HepG2 (cell line): ENCODE data around the gene NT5C2. TPM values are rescaled to one million over a fixed set of nuclear protein-coding genes. Genes with fewer than 3 reads are reported as not detected.

ENCODE experiments used
- ELF3 ChIP-seq: IDR thresholded peaks from 2 replicates; pipeline ENCODE4 v1.6.1; 2016; ENCODE audit warnings: missing genetic modification reagents, missing compliant biosample characterization
- ETV6 ChIP-seq: sonication (generic); formaldehyde crosslinking; conservative IDR thresholded peaks from 2 replicates; pipeline ENCODE4 v1.4.0; 2020; ENCODE audit warnings: missing genetic modification reagents
- IRF2 ChIP-seq: IDR thresholded peaks from 2 replicates; pipeline ENCODE4 v1.6.1; 2018; ENCODE audit warnings: missing genetic modification reagents, missing compliant biosample characterization
- KLF15 ChIP-seq: sonication (generic); formaldehyde crosslinking; IDR thresholded peaks from 2 replicates; pipeline ENCODE4 v1.8.1; 2023; ENCODE audit warnings: borderline replicate concordance, mild to moderate bottlenecking, inconsistent platforms, missing genetic modification reagents, mixed read lengths
- MEF2D ChIP-seq: sonication (generic); formaldehyde crosslinking; IDR thresholded peaks from 2 replicates; pipeline ENCODE4 v1.5.1; 2020; ENCODE audit warnings: mild to moderate bottlenecking, missing genetic modification reagents
- PHF20 ChIP-seq: sonication (generic); formaldehyde crosslinking; IDR thresholded peaks from 2 replicates; pipeline ENCODE4 v1.5.0; 2020; ENCODE audit warnings: mild to moderate bottlenecking, missing genetic modification reagents
- SRSF1 ChIP-seq: fragments of 200-400 bp; formaldehyde crosslinking; optimal IDR thresholded peaks from 2 replicates; pipeline ENCODE3; 2017; ENCODE audit warnings: mild to moderate bottlenecking, low read depth, low read length, moderate library complexity
- ZNF235 ChIP-seq: sonication (generic); formaldehyde crosslinking; IDR thresholded peaks from 2 replicates; pipeline ENCODE4 v1.8.1; 2023; ENCODE audit warnings: mild to moderate bottlenecking, missing genetic modification reagents, borderline replicate concordance
- ZNF605 ChIP-seq: sonication (generic); formaldehyde crosslinking; IDR thresholded peaks from 2 replicates; pipeline ENCODE4 v1.8.0; 2022; ENCODE audit warnings: mild to moderate bottlenecking, missing genetic modification reagents
- polyA plus RNA-seq, 8 experiments: library from polyadenylated mRNA; depleted of rRNA in 3 of 8; stranded (reverse) in 7 of 8; unstranded in 1 of 8; fragments of >200 nt; fragmentation: Illumina TruSeq in 4 of 8; extraction: Trizol in 4 of 8; gene quantifications; 2 replicates each; pipeline versions ENCODE4 v1.2.1 to v1.2.3, GENCODE V29; 2011 to 2016; ENCODE audit warnings: low read depth in 4 of 8, missing spikeins in 1 of 8, mixed read lengths in 1 of 8; ENCODE audit not compliant: insufficient read depth in 1 of 8
- total RNA-seq, 5 experiments: library from RNA; depleted of rRNA; stranded (reverse); fragments of >200 nt; fragmentation: Illumina TruSeq; extraction: Trizol; gene quantifications; 2 replicates each; pipeline ENCODE4 v1.2.3, GENCODE V29; 2016; ENCODE audit warnings: low read depth in 1 of 5
- TF ChIP-seq, protein P1 (sequence below): sonication (generic); formaldehyde crosslinking; IDR thresholded peaks from 2 replicates; pipeline ENCODE4 v1.8.1; 2022; ENCODE audit warnings: mild to moderate bottlenecking, missing genetic modification reagents
- TF ChIP-seq, protein P2 (sequence below): sonication (generic); formaldehyde crosslinking; IDR thresholded peaks from 2 replicates; pipeline ENCODE4 v1.4.0; 2020; ENCODE audit warnings: missing genetic modification reagents
- TF ChIP-seq, protein P3 (sequence below): IDR thresholded peaks from 2 replicates; pipeline ENCODE4 v1.6.1; 2016; ENCODE audit warnings: mild to moderate bottlenecking
- TF ChIP-seq, protein P4 (sequence below): sonication (generic); formaldehyde crosslinking; IDR thresholded peaks from 2 replicates; pipeline ENCODE4 v1.5.0; 2020; ENCODE audit warnings: missing genetic modification reagents, mild to moderate bottlenecking, borderline replicate concordance
- TF ChIP-seq, protein P5 (sequence below): IDR thresholded peaks from 2 replicates; pipeline ENCODE4 v1.6.1; 2016; ENCODE audit warnings: mild to moderate bottlenecking, missing biosample characterization, missing genetic modification reagents
- TF ChIP-seq, protein P6 (sequence below): sonication (generic); formaldehyde crosslinking; IDR thresholded peaks from 2 replicates; pipeline ENCODE4 v1.5.1; 2020; ENCODE audit warnings: missing genetic modification reagents, mild to moderate bottlenecking, borderline replicate concordance
- TF ChIP-seq, protein P7 (sequence below): sonication (generic); formaldehyde crosslinking; IDR thresholded peaks from 2 replicates; pipeline ENCODE4 v1.8.0; 2022; ENCODE audit warnings: mild to moderate bottlenecking, missing genetic modification reagents, moderate library complexity
- TF ChIP-seq, protein P8 (sequence below): sonication (generic); formaldehyde crosslinking; IDR thresholded peaks from 2 replicates; pipeline ENCODE4 v1.9.0; 2021; ENCODE audit warnings: missing genetic modification reagents, borderline replicate concordance

The NT5C2 gene
- total and polyA plus RNA-seq, 2 of the 13 experiments (the other 11 are each of a cell fraction or from before 2014, with no cell fraction given), result 40.6 to 55.2 TPM

DNA sequence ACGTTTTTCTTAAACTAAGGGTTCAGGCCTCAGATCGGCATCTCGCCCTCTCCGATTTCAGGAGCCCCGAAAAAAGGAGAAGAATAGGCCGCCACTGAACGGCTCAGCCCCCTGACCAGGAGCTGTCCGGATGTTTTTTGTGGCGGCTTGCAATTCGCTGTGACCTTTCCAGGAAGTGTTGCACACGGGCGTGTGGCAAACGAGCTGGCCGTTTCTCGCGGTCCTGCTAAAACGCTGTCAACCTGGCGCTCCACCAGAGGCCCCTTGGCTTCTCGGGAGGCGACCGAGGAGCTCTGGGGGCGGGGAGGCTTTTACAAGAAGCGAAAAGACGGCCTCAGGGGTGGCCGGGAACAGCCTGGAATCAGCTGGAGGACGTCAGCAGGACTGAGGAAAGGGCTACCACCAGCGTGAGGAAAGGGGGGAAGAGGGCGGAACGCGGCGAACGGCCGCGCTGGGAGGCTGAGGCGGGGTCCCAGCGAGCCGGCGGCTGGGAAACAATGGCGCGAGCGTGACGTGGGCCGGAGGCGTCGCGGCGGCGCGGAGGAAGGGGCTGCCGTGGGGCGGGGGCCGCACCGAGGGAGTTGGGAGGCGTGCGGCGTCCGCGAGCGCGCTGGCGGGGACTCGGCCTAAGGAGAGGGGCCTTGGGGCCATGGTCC is 493 bp downstream of the NT5C2 start (continued):
- TF ChIP-seq, protein P1, sequence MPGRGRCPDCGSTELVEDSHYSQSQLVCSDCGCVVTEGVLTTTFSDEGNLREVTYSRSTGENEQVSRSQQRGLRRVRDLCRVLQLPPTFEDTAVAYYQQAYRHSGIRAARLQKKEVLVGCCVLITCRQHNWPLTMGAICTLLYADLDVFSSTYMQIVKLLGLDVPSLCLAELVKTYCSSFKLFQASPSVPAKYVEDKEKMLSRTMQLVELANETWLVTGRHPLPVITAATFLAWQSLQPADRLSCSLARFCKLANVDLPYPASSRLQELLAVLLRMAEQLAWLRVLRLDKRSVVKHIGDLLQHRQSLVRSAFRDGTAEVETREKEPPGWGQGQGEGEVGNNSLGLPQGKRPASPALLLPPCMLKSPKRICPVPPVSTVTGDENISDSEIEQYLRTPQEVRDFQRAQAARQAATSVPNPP, result no peak
- peak; percentile 82; the same call in 1 of the 2 replicates for TF ChIP-seq ELF3 (CRISPR knock-in tag)
- TF ChIP-seq, protein P2, sequence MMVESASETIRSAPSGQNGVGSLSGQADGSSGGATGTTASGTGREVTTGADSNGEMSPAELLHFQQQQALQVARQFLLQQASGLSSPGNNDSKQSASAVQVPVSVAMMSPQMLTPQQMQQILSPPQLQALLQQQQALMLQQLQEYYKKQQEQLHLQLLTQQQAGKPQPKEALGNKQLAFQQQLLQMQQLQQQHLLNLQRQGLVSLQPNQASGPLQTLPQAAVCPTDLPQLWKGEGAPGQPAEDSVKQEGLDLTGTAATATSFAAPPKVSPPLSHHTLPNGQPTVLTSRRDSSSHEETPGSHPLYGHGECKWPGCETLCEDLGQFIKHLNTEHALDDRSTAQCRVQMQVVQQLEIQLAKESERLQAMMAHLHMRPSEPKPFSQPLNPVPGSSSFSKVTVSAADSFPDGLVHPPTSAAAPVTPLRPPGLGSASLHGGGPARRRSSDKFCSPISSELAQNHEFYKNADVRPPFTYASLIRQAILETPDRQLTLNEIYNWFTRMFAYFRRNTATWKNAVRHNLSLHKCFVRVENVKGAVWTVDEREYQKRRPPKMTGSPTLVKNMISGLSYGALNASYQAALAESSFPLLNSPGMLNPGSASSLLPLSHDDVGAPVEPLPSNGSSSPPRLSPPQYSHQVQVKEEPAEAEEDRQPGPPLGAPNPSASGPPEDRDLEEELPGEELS (CRISPR knock-in tag), result peak; percentile 54; the same call in 1 of the 2 replicates
- peak; percentile 51; the same call in 1 of the 2 replicates for TF ChIP-seq ETV6 (CRISPR knock-in tag)
- peak; percentile 51; the same call in 1 of the 2 replicates for TF ChIP-seq MEF2D (CRISPR knock-in tag)
- no peak for TF ChIP-seq PHF20 (CRISPR knock-in tag)
- TF ChIP-seq, protein P3, sequence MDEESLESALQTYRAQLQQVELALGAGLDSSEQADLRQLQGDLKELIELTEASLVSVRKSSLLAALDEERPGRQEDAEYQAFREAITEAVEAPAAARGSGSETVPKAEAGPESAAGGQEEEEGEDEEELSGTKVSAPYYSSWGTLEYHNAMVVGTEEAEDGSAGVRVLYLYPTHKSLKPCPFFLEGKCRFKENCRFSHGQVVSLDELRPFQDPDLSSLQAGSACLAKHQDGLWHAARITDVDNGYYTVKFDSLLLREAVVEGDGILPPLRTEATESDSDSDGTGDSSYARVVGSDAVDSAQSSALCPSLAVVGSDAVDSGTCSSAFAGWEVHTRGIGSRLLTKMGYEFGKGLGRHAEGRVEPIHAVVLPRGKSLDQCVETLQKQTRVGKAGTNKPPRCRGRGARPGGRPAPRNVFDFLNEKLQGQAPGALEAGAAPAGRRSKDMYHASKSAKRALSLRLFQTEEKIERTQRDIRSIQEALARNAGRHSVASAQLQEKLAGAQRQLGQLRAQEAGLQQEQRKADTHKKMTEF (CRISPR knock-in tag), result peak; percentile 81
- TF ChIP-seq, protein P4, sequence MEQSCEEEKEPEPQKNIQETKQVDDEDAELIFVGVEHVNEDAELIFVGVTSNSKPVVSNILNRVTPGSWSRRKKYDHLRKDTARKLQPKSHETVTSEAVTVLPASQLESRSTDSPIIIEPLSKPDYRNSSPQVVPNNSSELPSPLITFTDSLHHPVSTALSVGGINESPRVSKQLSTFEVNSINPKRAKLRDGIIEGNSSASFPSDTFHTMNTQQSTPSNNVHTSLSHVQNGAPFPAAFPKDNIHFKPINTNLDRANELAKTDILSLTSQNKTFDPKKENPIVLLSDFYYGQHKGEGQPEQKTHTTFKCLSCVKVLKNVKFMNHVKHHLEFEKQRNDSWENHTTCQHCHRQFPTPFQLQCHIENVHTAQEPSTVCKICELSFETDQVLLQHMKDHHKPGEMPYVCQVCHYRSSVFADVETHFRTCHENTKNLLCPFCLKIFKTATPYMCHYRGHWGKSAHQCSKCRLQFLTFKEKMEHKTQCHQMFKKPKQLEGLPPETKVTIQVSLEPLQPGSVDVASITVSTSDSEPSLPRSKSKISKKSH (CRISPR knock-in tag), result 0 out of 2 replicates have a peak, but pooled peaks have one; percentile 27
- TF ChIP-seq SRSF1, result peak; percentile 57
- TF ChIP-seq, protein P5, sequence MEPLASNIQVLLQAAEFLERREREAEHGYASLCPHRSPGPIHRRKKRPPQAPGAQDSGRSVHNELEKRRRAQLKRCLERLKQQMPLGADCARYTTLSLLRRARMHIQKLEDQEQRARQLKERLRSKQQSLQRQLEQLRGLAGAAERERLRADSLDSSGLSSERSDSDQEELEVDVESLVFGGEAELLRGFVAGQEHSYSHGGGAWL (CRISPR knock-in tag), result 0 out of 2 replicates have a peak, but pooled peaks have one; percentile 22
- TF ChIP-seq, protein P6, sequence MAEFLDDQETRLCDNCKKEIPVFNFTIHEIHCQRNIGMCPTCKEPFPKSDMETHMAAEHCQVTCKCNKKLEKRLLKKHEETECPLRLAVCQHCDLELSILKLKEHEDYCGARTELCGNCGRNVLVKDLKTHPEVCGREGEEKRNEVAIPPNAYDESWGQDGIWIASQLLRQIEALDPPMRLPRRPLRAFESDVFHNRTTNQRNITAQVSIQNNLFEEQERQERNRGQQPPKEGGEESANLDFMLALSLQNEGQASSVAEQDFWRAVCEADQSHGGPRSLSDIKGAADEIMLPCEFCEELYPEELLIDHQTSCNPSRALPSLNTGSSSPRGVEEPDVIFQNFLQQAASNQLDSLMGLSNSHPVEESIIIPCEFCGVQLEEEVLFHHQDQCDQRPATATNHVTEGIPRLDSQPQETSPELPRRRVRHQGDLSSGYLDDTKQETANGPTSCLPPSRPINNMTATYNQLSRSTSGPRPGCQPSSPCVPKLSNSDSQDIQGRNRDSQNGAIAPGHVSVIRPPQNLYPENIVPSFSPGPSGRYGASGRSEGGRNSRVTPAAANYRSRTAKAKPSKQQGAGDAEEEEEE, result 0 out of 2 replicates have a peak, but pooled peaks have one; percentile 56
- TF ChIP-seq ZNF605 (CRISPR knock-in tag), result peak; percentile 71; the same call in 1 of the 2 replicates
- 0 out of 2 replicates have a peak, but pooled peaks have one; percentile 47 for TF ChIP-seq IRF2
- peak; percentile 36 for TF ChIP-seq ZNF235
- TF ChIP-seq, protein P7, sequence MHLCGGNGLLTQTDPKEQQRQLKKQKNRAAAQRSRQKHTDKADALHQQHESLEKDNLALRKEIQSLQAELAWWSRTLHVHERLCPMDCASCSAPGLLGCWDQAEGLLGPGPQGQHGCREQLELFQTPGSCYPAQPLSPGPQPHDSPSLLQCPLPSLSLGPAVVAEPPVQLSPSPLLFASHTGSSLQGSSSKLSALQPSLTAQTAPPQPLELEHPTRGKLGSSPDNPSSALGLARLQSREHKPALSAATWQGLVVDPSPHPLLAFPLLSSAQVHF (CRISPR knock-in tag), result no peak
- TF ChIP-seq, protein P8, sequence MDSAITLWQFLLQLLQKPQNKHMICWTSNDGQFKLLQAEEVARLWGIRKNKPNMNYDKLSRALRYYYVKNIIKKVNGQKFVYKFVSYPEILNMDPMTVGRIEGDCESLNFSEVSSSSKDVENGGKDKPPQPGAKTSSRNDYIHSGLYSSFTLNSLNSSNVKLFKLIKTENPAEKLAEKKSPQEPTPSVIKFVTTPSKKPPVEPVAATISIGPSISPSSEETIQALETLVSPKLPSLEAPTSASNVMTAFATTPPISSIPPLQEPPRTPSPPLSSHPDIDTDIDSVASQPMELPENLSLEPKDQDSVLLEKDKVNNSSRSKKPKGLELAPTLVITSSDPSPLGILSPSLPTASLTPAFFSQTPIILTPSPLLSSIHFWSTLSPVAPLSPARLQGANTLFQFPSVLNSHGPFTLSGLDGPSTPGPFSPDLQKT (CRISPR knock-in tag), result no peak
- TF ChIP-seq KLF15 (CRISPR knock-in tag), result 0 out of 2 replicates have a peak, but pooled peaks have one; percentile 37
